ENCODE data around the gene SCYGR5. TPM values are rescaled to one million over a fixed set of nuclear protein-coding genes. Genes with fewer than 3 reads are reported as not detected.

The SCYGR5 gene
- total RNA-seq, 6 donors from 2014 or later, result not detected

DNA sequence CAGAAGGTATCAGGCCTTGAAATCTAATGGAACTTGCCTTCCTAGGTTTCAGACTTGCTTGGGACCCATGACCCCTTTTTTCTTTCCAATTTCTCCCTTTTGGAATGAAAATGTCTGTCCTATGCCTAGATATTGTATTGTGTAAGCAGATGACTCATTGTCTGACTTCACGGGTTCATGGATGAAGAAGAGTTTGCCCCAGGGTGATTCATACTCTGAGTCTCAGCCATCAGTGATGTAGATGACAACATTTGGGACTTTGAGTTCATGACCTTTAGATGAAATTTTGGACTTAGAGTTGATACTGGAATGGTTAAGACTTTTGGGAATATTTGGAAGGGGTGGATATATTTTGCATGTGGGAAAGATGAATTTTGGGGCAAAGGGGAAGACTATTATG is 11.2 kb upstream of the SCYGR5 start:
- peak overlapping the region in 1 of 4 donors; percentile 19 for H3K27ac ChIP-seq
- TF ChIP-seq EP300 (IDR thresholded peaks at IDR 0.05), result peak in 1 of 4 donors; percentile 50
- TF ChIP-seq POLR2AphosphoS5 (IDR thresholded peaks at IDR 0.05), result peak; percentile 16 to 39
- TF ChIP-seq POLR2A (IDR thresholded peaks at IDR 0.05), result no peak
- 53 to 61% methylated on average over 1 of the region's 1 CpG for WGBS, 2 donors

GRCh38 chr2:227657199-227657845 is 9.3 kb upstream of the SCYGR5 start:
- ATAC-seq (ENCODE audit: low FRiP score in 2 of 2), result peak in 1 of 2 donors; percentile 25

More for the DNA sequence above, 11.2 kb upstream of the SCYGR5 start:
- Histone ChIP-seq H3K4me1 (peaks cover 0 to 7% (median 0%) of the 10 kb centered on the region in 4 donors), H3K36me3 (no peaks in the 10 kb centered on the region), H3K9me3 (no peaks in the 10 kb centered on the region), H3K27me3 (no peaks in the 10 kb centered on the region), H3K4me3 (no peak overlapping the region)
- no peak for DNase-seq
- peak in 1 of 2 donors; percentile 91 for ATAC-seq (ENCODE audit: low FRiP score in 2 of 2)

DNA sequence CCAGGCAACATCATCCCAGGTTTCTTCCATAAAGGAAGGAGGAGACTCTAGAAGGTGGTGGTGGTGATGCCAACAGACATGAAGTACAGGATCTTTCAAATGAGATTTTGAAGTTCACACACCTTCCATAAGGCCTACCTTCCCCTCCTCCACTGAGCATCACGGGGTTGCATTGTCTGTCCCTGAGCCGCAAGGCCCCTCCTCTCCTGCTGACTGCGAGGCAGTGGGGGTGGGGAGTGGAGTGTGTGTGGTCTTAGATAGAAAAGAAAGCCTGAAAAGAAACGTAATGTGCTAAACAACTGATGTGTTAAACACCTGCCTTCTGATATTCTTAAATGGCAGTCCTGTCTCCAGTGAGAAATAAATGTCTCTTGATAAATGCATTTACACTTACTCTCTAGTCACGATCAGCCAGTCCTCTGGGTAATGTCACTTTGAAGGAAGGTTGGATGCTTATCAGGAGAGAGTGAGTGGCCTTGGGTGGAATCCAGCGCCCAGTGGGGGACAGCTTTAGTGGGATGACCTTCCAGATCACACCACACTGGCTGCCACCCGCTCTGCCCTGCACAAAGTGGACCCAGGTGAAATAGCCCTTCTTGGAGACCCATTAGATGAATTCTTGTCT is 5.5 kb upstream of the SCYGR5 start:
- Histone ChIP-seq H3K4me3 (no peak overlapping the region), H3K9me3 (no peaks in the 10 kb centered on the region), H3K27ac (no peak overlapping the region), H3K27me3 (no peaks in the 10 kb centered on the region), H3K4me1 (peaks cover 0 to 7% (median 0%) of the 10 kb centered on the region in 4 donors), H3K36me3 (no peaks in the 10 kb centered on the region)
- DNase-seq (no peak), ATAC-seq (ENCODE audit: low FRiP score in 2 of 2) (no peak)
- TF ChIP-seq POLR2A (IDR thresholded peaks at IDR 0.05) (no peak), CTCF (IDR thresholded peaks at IDR 0.05) (no peak), POLR2AphosphoS5 (IDR thresholded peaks at IDR 0.05) (no peak), EP300 (IDR thresholded peaks at IDR 0.05) (no peak)
- WGBS, 2 donors, result 59 to 62% methylated on average over 7 of the region's 7 CpGs

More at GRCh38 chr2:227657199-227657845, 9.3 kb upstream of the SCYGR5 start:
- 65 to 69% methylated on average over 8 of the region's 8 CpGs for WGBS, 2 donors
- Histone ChIP-seq H3K4me1 (peaks cover 0 to 7% (median 0%) of the 10 kb centered on the region in 4 donors), H3K27me3 (no peaks in the 10 kb centered on the region), H3K9me3 (no peaks in the 10 kb centered on the region), H3K27ac (no peak overlapping the region), H3K36me3 (no peaks in the 10 kb centered on the region), H3K4me3 (no peak overlapping the region)
- TF ChIP-seq POLR2A (IDR thresholded peaks at IDR 0.05) (no peak), EP300 (IDR thresholded peaks at IDR 0.05) (no peak), CTCF (IDR thresholded peaks at IDR 0.05) (no peak), POLR2AphosphoS5 (IDR thresholded peaks at IDR 0.05) (no peak)
- DNase-seq, result no peak

DNA sequence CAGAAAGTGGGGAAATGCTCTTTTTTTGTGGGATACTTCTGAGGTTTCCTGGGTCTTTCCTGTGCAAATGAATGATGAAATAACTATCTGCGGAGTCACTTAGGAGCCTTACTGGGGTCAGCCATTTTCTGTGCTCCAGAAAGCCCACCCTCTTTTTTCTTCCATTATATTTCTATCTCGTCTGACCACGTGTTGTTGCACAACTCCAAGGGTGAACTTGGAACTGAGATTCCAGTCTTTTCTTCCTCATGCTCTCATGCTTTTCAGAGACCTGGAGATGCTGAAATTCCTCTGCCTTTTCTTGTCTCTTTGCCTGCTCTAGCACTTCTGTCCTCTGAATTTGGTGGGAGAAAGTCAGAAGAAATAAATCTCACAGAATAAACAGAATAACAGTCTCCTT is 4.8 kb upstream of the SCYGR5 start:
- H3K9me3 ChIP-seq, result no peaks in the 10 kb centered on the region
- no peaks in the 10 kb centered on the region for H3K36me3 ChIP-seq
- no peak for ATAC-seq (ENCODE audit: low FRiP score in 2 of 2)
- H3K27me3 ChIP-seq, result no peaks in the 10 kb centered on the region
- no peak for TF ChIP-seq EP300 (IDR thresholded peaks at IDR 0.05)
- TF ChIP-seq POLR2AphosphoS5 (IDR thresholded peaks at IDR 0.05), result no peak
- no peak for TF ChIP-seq POLR2A (IDR thresholded peaks at IDR 0.05)
- no peak for TF ChIP-seq CTCF (IDR thresholded peaks at IDR 0.05)
- WGBS, 2 donors, result 32 to 40% methylated on average over 3 of the region's 3 CpGs
- DNase-seq, result no peak
- peaks cover 0 to 7% (median 0%) of the 10 kb centered on the region in 4 donors for H3K4me1 ChIP-seq
- H3K27ac ChIP-seq, result no peak overlapping the region
- no peak overlapping the region for H3K4me3 ChIP-seq

- no peaks in the 10 kb centered on the region for H3K9me3 ChIP-seq
- H3K4me3 ChIP-seq, result no peak overlapping the region
- no peaks in the 10 kb centered on the region for H3K36me3 ChIP-seq
- H3K27ac ChIP-seq, result no peak overlapping the region
- DNase-seq (no peak), ATAC-seq (ENCODE audit: low FRiP score in 2 of 2) (no peak)
- no peaks in the 10 kb centered on the region for H3K27me3 ChIP-seq
- H3K4me1 ChIP-seq, result no peaks in the 10 kb centered on the region
- TF ChIP-seq POLR2AphosphoS5 (IDR thresholded peaks at IDR 0.05) (no peak), POLR2A (IDR thresholded peaks at IDR 0.05) (no peak), EP300 (IDR thresholded peaks at IDR 0.05) (no peak), CTCF (IDR thresholded peaks at IDR 0.05) (no peak)
- 81 to 88% methylated on average over 6 of the region's 6 CpGs for WGBS, 2 donors
These were observed 1.2 kb upstream of the SCYGR5 start for GRCh38 chr2:227665189-227665940.
